ENCODE data around the gene OSBPL9. TPM values are rescaled to one million over a fixed set of nuclear protein-coding genes. Genes with fewer than 3 reads are reported as not detected.

Gene OSBPL9
- total and polyA plus RNA-seq, 2 experiments from 2014 or later = 71.0 to 288 TPM

DNA sequence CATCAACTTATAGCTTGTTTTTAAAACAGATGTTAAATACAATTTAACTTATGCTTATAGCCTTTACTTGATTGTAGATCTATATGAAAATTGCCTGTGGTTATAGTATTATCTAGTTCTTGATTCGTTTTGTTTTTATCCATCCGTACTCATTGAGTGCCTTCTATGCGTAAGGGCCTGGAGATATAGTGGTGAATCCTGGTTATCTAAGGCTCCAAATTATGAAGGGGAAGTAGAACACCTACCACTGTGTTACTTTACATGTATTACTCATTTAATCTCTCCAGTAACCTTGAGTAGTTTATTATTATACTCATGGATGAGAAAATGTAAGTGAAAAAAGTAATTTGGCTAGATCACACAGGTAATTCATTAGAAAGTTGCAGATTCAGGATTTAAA is 121.8 kb downstream of the OSBPL9 start:
- WGBS (ENCODE audit: low lambda C conversion rate, missing lambda C conversion rate) = 90% methylated on average over 3 of the region's 3 CpGs
- H3K4me1 ChIP-seq (ENCODE audit: insufficient read depth) = peaks cover 35% of the 10 kb centered on the region
- H3K79me2 ChIP-seq = peaks cover 92% of the 10 kb centered on the region

DNA sequence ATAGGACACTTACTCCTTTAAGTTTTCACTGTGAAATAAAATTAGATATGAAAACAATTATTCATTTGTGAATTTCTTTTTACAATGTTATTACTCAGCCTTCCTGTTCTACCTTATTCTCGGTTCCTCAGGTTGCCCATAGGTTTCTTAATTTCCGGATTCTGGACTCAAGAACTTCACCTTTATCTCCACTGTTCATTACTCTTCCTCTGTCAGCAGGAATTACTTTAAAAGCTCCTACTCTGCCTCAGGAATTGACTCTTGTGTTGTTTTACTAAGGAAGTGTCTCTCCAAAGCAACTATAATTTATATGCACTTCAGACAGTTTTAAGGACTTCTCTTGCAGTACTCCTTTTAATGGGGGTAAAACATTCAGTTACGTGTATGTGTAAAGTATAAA is 123.8 kb downstream of the OSBPL9 start:
- Histone ChIP-seq H3K4me1 (ENCODE audit: insufficient read depth) (peaks cover 20% of the 10 kb centered on the region), H3K9me3 (ENCODE audit: low read depth) (no peaks in the 10 kb centered on the region), H4K20me1 (ENCODE audit: insufficient read depth, poor library complexity, severe bottlenecking) (peaks cover 11% of the 10 kb centered on the region), H3K4me3 (no peak overlapping the region), H3K27me3 (no peaks in the 10 kb centered on the region), H2AFZ (no peak overlapping the region), H3K4me2 (no peak overlapping the region), H3K79me2 (peaks cover 88% of the 10 kb centered on the region), H3K36me3 (replicated peaks; ENCODE audit: insufficient read depth, low read depth) (no peaks in the 10 kb centered on the region), H3K27ac (no peak overlapping the region), H3K9me2 (replicated peaks; ENCODE audit: insufficient read depth) (no peaks in the 10 kb centered on the region)
- WGBS (ENCODE audit: low lambda C conversion rate, missing lambda C conversion rate) = 48% methylated on average over 3 of the region's 3 CpGs
- DNase-seq (ENCODE audit: low spot score) = no peak
- no peak for TF ChIP-seq EZH2phosphoT487 (IDR thresholded peaks at IDR 0.05; ENCODE audit: low read depth, severe bottlenecking, unreplicated experiment)
- TF ChIP-seq, protein P1, sequence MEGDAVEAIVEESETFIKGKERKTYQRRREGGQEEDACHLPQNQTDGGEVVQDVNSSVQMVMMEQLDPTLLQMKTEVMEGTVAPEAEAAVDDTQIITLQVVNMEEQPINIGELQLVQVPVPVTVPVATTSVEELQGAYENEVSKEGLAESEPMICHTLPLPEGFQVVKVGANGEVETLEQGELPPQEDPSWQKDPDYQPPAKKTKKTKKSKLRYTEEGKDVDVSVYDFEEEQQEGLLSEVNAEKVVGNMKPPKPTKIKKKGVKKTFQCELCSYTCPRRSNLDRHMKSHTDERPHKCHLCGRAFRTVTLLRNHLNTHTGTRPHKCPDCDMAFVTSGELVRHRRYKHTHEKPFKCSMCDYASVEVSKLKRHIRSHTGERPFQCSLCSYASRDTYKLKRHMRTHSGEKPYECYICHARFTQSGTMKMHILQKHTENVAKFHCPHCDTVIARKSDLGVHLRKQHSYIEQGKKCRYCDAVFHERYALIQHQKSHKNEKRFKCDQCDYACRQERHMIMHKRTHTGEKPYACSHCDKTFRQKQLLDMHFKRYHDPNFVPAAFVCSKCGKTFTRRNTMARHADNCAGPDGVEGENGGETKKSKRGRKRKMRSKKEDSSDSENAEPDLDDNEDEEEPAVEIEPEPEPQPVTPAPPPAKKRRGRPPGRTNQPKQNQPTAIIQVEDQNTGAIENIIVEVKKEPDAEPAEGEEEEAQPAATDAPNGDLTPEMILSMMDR (IDR thresholded peaks at IDR 0.05; ENCODE audit: poor library complexity) = no peak
- TF ChIP-seq EZH2 (IDR thresholded peaks at IDR 0.05; ENCODE audit: borderline replicate concordance) = no peak

More for the DNA sequence above, 121.8 kb downstream of the OSBPL9 start:
- H3K27me3 ChIP-seq = no peaks in the 10 kb centered on the region
- H4K20me1 ChIP-seq (ENCODE audit: insufficient read depth, poor library complexity, severe bottlenecking) = peaks cover 22% of the 10 kb centered on the region
- H3K36me3 ChIP-seq (replicated peaks; ENCODE audit: insufficient read depth, low read depth) = no peaks in the 10 kb centered on the region
- no peaks in the 10 kb centered on the region for H3K9me2 ChIP-seq (replicated peaks; ENCODE audit: insufficient read depth)
- TF ChIP-seq EZH2phosphoT487 (IDR thresholded peaks at IDR 0.05; ENCODE audit: low read depth, severe bottlenecking, unreplicated experiment) (no peak), EZH2 (IDR thresholded peaks at IDR 0.05; ENCODE audit: borderline replicate concordance) (no peak)
- TF ChIP-seq, protein P1 (IDR thresholded peaks at IDR 0.05; ENCODE audit: poor library complexity) = no peak
- H3K4me3 ChIP-seq = no peak overlapping the region
- peak overlapping the region; percentile 55 for H3K4me2 ChIP-seq
- no peak for DNase-seq (ENCODE audit: low spot score)
- no peak overlapping the region for H2AFZ ChIP-seq
- H3K9me3 ChIP-seq (ENCODE audit: low read depth) = no peaks in the 10 kb centered on the region
- H3K27ac ChIP-seq = no peak overlapping the region

DNA sequence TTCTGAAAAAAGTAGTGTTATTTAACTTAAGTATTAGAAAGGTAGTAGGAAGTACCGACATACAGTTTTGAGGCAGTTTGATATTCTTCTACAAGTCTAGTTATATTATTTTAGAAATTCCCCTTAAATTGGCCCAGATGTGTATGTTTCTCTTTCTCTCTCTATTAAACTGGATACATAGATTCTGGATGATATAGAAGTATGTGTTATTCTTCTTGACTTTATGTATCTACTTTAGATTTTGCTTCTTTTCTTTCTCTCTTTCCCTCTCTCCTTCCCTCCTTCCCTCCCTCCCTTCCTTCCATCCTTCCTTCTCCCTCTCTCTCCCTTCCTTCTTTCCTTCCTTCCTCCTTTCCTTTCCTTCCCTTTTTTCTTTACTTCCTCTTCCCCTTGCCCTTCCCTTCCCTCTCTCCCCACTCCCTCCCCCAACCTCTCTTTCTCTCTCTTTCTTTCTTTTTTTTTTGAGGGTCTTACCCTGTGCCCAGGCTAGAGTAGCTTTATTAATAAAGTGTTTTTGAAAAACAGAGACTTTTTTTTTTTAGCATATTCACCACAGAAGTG is 124.3 kb downstream of the OSBPL9 start:
- Histone ChIP-seq H3K9me3 (ENCODE audit: low read depth) (no peaks in the 10 kb centered on the region), H3K27ac (no peak overlapping the region), H3K9me2 (replicated peaks; ENCODE audit: insufficient read depth) (no peaks in the 10 kb centered on the region), H3K4me1 (ENCODE audit: insufficient read depth) (peaks cover 20% of the 10 kb centered on the region), H2AFZ (no peak overlapping the region), H3K79me2 (peaks cover 83% of the 10 kb centered on the region), H4K20me1 (ENCODE audit: insufficient read depth, poor library complexity, severe bottlenecking) (peaks cover 8% of the 10 kb centered on the region), H3K4me3 (no peak overlapping the region), H3K36me3 (replicated peaks; ENCODE audit: insufficient read depth, low read depth) (no peaks in the 10 kb centered on the region), H3K4me2 (no peak overlapping the region), H3K27me3 (no peaks in the 10 kb centered on the region)
- no peak for TF ChIP-seq EZH2phosphoT487 (IDR thresholded peaks at IDR 0.05; ENCODE audit: low read depth, severe bottlenecking, unreplicated experiment)
- no peak for DNase-seq (ENCODE audit: low spot score)
- 72% methylated on average over 1 of the region's 1 CpG for WGBS (ENCODE audit: low lambda C conversion rate, missing lambda C conversion rate)

DNA sequence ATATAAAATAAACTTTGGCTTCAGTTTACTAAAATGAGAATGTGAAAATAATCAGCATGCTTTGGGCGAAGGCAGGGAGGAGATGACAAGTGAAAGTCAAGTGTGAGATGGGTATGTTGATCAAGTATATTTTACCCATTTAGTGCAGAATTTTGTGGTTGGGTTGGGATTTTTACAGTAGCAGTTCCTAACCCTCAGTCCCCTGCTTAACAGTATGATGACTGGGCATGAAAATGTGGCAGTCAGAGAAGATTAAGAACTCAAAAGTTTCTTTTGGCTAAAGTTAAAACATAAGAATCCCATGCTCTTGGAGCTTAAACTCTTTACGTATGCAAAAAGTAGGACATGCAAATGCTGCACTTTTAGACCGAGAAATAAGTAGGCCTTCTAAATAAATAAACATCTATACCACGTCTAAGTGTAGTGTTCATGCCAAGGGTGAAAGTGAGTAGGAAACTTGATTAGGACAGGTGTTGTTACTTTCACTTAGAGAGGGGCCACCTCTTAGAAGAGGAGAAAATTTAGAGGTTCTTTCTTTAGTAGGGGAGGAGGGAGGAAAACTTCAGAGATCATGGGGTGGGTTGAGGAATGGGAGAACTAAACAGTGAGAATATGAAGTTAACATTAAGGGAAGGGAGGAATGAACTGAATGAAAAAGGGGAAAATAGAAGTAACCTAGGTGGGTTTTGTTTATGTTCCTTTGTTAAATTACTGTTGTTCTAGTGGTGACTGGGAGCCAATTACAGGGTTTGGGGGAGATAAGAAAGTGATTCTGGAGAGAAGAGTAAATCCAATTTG is 127.8 kb downstream of the OSBPL9 start:
- H3K4me3 ChIP-seq = no peak overlapping the region
- TF ChIP-seq, protein P1 (IDR thresholded peaks at IDR 0.05; ENCODE audit: poor library complexity) = no peak
- TF ChIP-seq EZH2phosphoT487 (IDR thresholded peaks at IDR 0.05; ENCODE audit: low read depth, severe bottlenecking, unreplicated experiment) = no peak
- no peak for TF ChIP-seq EZH2 (IDR thresholded peaks at IDR 0.05; ENCODE audit: borderline replicate concordance)
- H3K9me3 ChIP-seq (ENCODE audit: low read depth) = no peaks in the 10 kb centered on the region
- no peak overlapping the region for H3K4me2 ChIP-seq
- H3K36me3 ChIP-seq (replicated peaks; ENCODE audit: insufficient read depth, low read depth) = no peaks in the 10 kb centered on the region
- no peak overlapping the region for H2AFZ ChIP-seq
- no peaks in the 10 kb centered on the region for H3K27me3 ChIP-seq
- H3K27ac ChIP-seq = no peak overlapping the region
- no peak for DNase-seq (ENCODE audit: low spot score)
- H3K9me2 ChIP-seq (replicated peaks; ENCODE audit: insufficient read depth) = no peaks in the 10 kb centered on the region
- 77% methylated on average over 4 of the region's 4 CpGs for WGBS (ENCODE audit: low lambda C conversion rate, missing lambda C conversion rate)
- H4K20me1 ChIP-seq (ENCODE audit: insufficient read depth, poor library complexity, severe bottlenecking) = peaks cover 2% of the 10 kb centered on the region
- H3K4me1 ChIP-seq (ENCODE audit: insufficient read depth) = no peaks in the 10 kb centered on the region
- peaks cover 54% of the 10 kb centered on the region for H3K79me2 ChIP-seq
